ENCODE measurements around the gene ABCD2.
"Not testable (repeated sequence)": the region's sequence is repeated elsewhere in the genome, so short reads cannot be mapped to it uniquely, and the experiment has no call there.

Gene ABCD2

GRCh38 chr12:39595928-39596327, 23.7 kb downstream of the ABCD2 start:
- TF ChIP-seq ZNF274 (IDR thresholded peaks at IDR 0.05; ENCODE audit: low read depth, low read length): no peak
- no peak overlapping the region for H3K4me3 ChIP-seq (ENCODE audit: low read length)

- H3K4me3 ChIP-seq (ENCODE audit: low read length): no peak overlapping the region
- TF ChIP-seq ZNF274 (IDR thresholded peaks at IDR 0.05; ENCODE audit: low read depth, low read length): no peak
These were observed 27.3 kb downstream of the ABCD2 start for GRCh38 chr12:39592295-39592694.

GRCh38 chr12:39588348-39588747, 31.3 kb downstream of the ABCD2 start:
- TF ChIP-seq ZNF274 (IDR thresholded peaks at IDR 0.05; ENCODE audit: low read depth, low read length): no peak
- H3K4me3 ChIP-seq (ENCODE audit: low read length): no peak overlapping the region

- no peak for TF ChIP-seq ZNF274 (IDR thresholded peaks at IDR 0.05; ENCODE audit: low read depth, low read length)
- no peak overlapping the region for H3K4me3 ChIP-seq (ENCODE audit: low read length)
These were observed 32.4 kb downstream of the ABCD2 start for GRCh38 chr12:39587225-39587624.

- no peak overlapping the region for H3K4me3 ChIP-seq (ENCODE audit: low read length)
- TF ChIP-seq ZNF274 (IDR thresholded peaks at IDR 0.05; ENCODE audit: low read depth, low read length): no peak
These were observed 32.8 kb downstream of the ABCD2 start for GRCh38 chr12:39586816-39587215.

- no peak overlapping the region for H3K4me3 ChIP-seq (ENCODE audit: low read length)
- no peak for TF ChIP-seq ZNF274 (IDR thresholded peaks at IDR 0.05; ENCODE audit: low read depth, low read length)
These were observed 38.0 kb downstream of the ABCD2 start for GRCh38 chr12:39581592-39581991.

GRCh38 chr12:39575498-39575875, 44.1 kb downstream of the ABCD2 start:
- H3K4me3 ChIP-seq (ENCODE audit: low read length): no peak overlapping the region
- TF ChIP-seq ZNF274 (IDR thresholded peaks at IDR 0.05; ENCODE audit: low read depth, low read length): no peak

GRCh38 chr12:39574785-39575497, 44.7 kb downstream of the ABCD2 start:
- no peak for TF ChIP-seq ZNF274 (IDR thresholded peaks at IDR 0.05; ENCODE audit: low read depth, low read length)
- no peak overlapping the region for H3K4me3 ChIP-seq (ENCODE audit: low read length)

GRCh38 chr12:39574378-39574777, 45.2 kb downstream of the ABCD2 start:
- H3K4me3 ChIP-seq (ENCODE audit: low read length): no peak overlapping the region
- TF ChIP-seq ZNF274 (IDR thresholded peaks at IDR 0.05; ENCODE audit: low read depth, low read length): no peak

- no peak for TF ChIP-seq ZNF274 (IDR thresholded peaks at IDR 0.05; ENCODE audit: low read depth, low read length)
- no peak overlapping the region for H3K4me3 ChIP-seq (ENCODE audit: low read length)
These were observed 45.6 kb downstream of the ABCD2 start for GRCh38 chr12:39573971-39574370.

GRCh38 chr12:39572551-39572950, 47.1 kb downstream of the ABCD2 start:
- H3K4me3 ChIP-seq (ENCODE audit: low read length): no peak overlapping the region
- TF ChIP-seq ZNF274 (IDR thresholded peaks at IDR 0.05; ENCODE audit: low read depth, low read length): no peak

GRCh38 chr12:39571351-39571750, 48.3 kb downstream of the ABCD2 start:
- TF ChIP-seq ZNF274 (IDR thresholded peaks at IDR 0.05; ENCODE audit: low read depth, low read length): no peak
- no peak overlapping the region for H3K4me3 ChIP-seq (ENCODE audit: low read length)

- H3K4me3 ChIP-seq (ENCODE audit: low read length): no peak overlapping the region
- TF ChIP-seq ZNF274 (IDR thresholded peaks at IDR 0.05; ENCODE audit: low read depth, low read length): no peak
These were observed 66.1 kb downstream of the ABCD2 start for GRCh38 chr12:39553476-39553875.

- H3K4me3 ChIP-seq (ENCODE audit: low read length): not testable (repeated sequence)
These were observed 75.4 kb downstream of the ABCD2 start for GRCh38 chr12:39544211-39544610.

- no peak overlapping the region for H3K4me3 ChIP-seq (ENCODE audit: low read length)
- TF ChIP-seq ZNF274 (IDR thresholded peaks at IDR 0.05; ENCODE audit: low read depth, low read length): no peak
These were observed 78.1 kb downstream of the ABCD2 start for GRCh38 chr12:39541471-39541870.

GRCh38 chr12:39538679-39539104, 80.9 kb downstream of the ABCD2 start:
- H3K4me3 ChIP-seq (ENCODE audit: low read length): no peak overlapping the region
- TF ChIP-seq ZNF274 (IDR thresholded peaks at IDR 0.05; ENCODE audit: low read depth, low read length): no peak
